HCT116 (cell line): Measurements from ENCODE around the gene NEK6. TPM values are rescaled to one million over a fixed set of nuclear protein-coding genes. Genes with fewer than 3 reads are reported as not detected.

ENCODE experiments used
- ATAC-seq: fragments of 200-7000 bp; cut with Tn5 transposase; 2 replicates; pipeline ENCODE4 v1.9.1; 2020; ENCODE audit warnings: mild to moderate bottlenecking, moderate library complexity
- BruUV-seq: library from RNA; stranded (reverse); fragments of 400-500 nt; replicated peaks from 2 replicates; lab custom pipeline; 2021; lab: Mats Ljungman, UMichigan
- CTCF ChIA-PET: fragments of 300-600 bp; sonication (Branson Sonifier 250); formaldehyde crosslinking; loops from one replicate; lab custom pipeline; 2021; ENCODE audit warnings: antibody characterized with exemption; lab: Charles Lee
- POLR2A ChIA-PET: fragments of 300-600, 350-600 bp; sonication (Branson Sonifier 250); formaldehyde crosslinking; loops from one replicate; lab custom pipeline; 2021; ENCODE audit warnings: antibody characterized with exemption; lab: Charles Lee
- RAD21 ChIA-PET, 2 experiments: fragments of 300-600 bp; sonication (Branson Sonifier 250); formaldehyde crosslinking; loops; one replicate each; lab custom pipeline; 2023; ENCODE audit warnings: low total read pairs in 2 of 2; ENCODE audit not compliant: uncharacterized antibody in 2 of 2, unreplicated experiment in 2 of 2, low non-redundant PET in 1 of 2; lab: Charles Lee
- DNase-seq: peaks from one replicate; pipeline ENCODE4 v3.0.0-alpha.2; 2010; ENCODE audit warnings: low read depth, low spot score
- H2AFZ ChIP-seq: fragments of 200-600 bp; shearing (Covaris generic), sonication (generic); 2 replicates; pipeline ENCODE4 v1.6.1; 2017; ENCODE audit warnings: low read depth, mixed run types, mixed read lengths, antibody characterized with exemption, low read length; ENCODE audit not compliant: poor library complexity, severe bottlenecking
- H3K27ac ChIP-seq: 2 replicates; pipeline ENCODE4 v1.5.1; 2012; ENCODE audit warnings: low read depth, low read length
- H3K27me3 ChIP-seq: fragments of 200-600 bp; sonication (generic); 2 replicates; pipeline ENCODE4 v1.6.1; 2016; ENCODE audit warnings: mixed run types, low read length, mixed read lengths; ENCODE audit not compliant: insufficient read depth
- H3K36me3 ChIP-seq, 2 experiments: fragments of 200-500 bp in 1 of 2; fragments of 200-600 bp in 1 of 2; sonication (Bioruptor generic) in 1 of 2; sonication (generic) in 1 of 2; 2 replicates each; pipeline versions ENCODE4 v1.5.1 to v1.6.1; 2014 to 2016; ENCODE audit warnings: low read length in 2 of 2, inconsistent platforms in 1 of 2, mixed read lengths in 1 of 2, mixed run types in 1 of 2; ENCODE audit not compliant: insufficient read depth in 2 of 2, control insufficient read depth in 1 of 2
- H3K4me1 ChIP-seq, 2 experiments: fragments of 200-600 bp in 1 of 2; sonication (generic) in 1 of 2; 2 replicates each; pipeline versions ENCODE4 v1.5.1 to v1.6.1; 2012 to 2017; ENCODE audit warnings: low read length in 2 of 2, inconsistent platforms in 1 of 2, mild to moderate bottlenecking in 1 of 2, mixed read lengths in 1 of 2, mixed run types in 1 of 2, moderate library complexity in 1 of 2; ENCODE audit not compliant: insufficient read depth in 2 of 2, control insufficient read depth in 1 of 2
- H3K4me2 ChIP-seq: fragments of 200-600 bp; sonication (generic); 2 replicates; pipeline ENCODE4 v1.6.1; 2017; ENCODE audit warnings: mixed run types, low read length, mixed read lengths
- H3K4me3 ChIP-seq, 2 experiments: fragments of 200-600 bp in 1 of 2; sonication (generic) in 1 of 2; replicated peaks in 1 of 2; 2 replicates each; pipeline ENCODE4 v1.5.1; 2011 to 2016; ENCODE audit warnings: low read length in 2 of 2, control low read depth in 1 of 2, low read depth in 1 of 2, mild to moderate bottlenecking in 1 of 2, mixed read lengths in 1 of 2, mixed run types in 1 of 2
- H3K79me2 ChIP-seq: fragments of 200-600 bp; sonication (generic); 2 replicates; pipeline ENCODE4 v1.6.1; 2017; ENCODE audit warnings: mild to moderate bottlenecking, mixed run types, low read length, moderate library complexity, mixed read lengths; ENCODE audit not compliant: insufficient read depth
- H3K9ac ChIP-seq: fragments of 200-600 bp; sonication (generic); 2 replicates; pipeline ENCODE4 v1.6.1; 2016; ENCODE audit warnings: low read length, mixed read lengths
- H3K9me2 ChIP-seq: fragments of 200-600 bp; sonication (generic), shearing (Covaris generic); 2 replicates; pipeline ENCODE4 v1.6.1; 2017; ENCODE audit warnings: mixed run types, mild to moderate bottlenecking, moderate library complexity; ENCODE audit not compliant: insufficient read depth
- H3K9me3 ChIP-seq, 2 experiments: fragments of 200-500 bp in 1 of 2; fragments of 200-600 bp in 1 of 2; sonication (Bioruptor generic) in 1 of 2; sonication (generic) in 1 of 2; 2 replicates each; pipeline ENCODE4 v1.6.1; 2014 to 2017; ENCODE audit warnings: low read length in 2 of 2, mixed read lengths in 2 of 2, inconsistent platforms in 1 of 2, low read depth in 1 of 2, mild to moderate bottlenecking in 1 of 2, mixed run types in 1 of 2, moderate library complexity in 1 of 2; ENCODE audit not compliant: control insufficient read depth in 1 of 2, insufficient read depth in 1 of 2
- H4K20me1 ChIP-seq: fragments of 200-600 bp; sonication (generic), shearing (Covaris generic); 2 replicates; pipeline ENCODE4 v1.6.1; 2017; ENCODE audit warnings: mixed run types, mild to moderate bottlenecking, moderate library complexity; ENCODE audit not compliant: insufficient read depth
- ATF3 ChIP-seq: IDR thresholded peaks from 2 replicates; pipeline ENCODE4 v1.6.1; 2012
- CBX3 ChIP-seq: IDR thresholded peaks from 2 replicates; pipeline ENCODE4 v1.6.1; 2012; ENCODE audit warnings: low read depth
- CEBPB ChIP-seq: IDR thresholded peaks from 2 replicates; pipeline ENCODE4 v1.6.1; 2012; ENCODE audit warnings: low read depth
- ELF1 ChIP-seq: IDR thresholded peaks from 2 replicates; pipeline ENCODE4 v1.6.1; 2012; ENCODE audit warnings: low read depth, borderline replicate concordance
- EZH2 ChIP-seq: fragments of 200-600 bp; sonication (generic); IDR thresholded peaks from 2 replicates; pipeline ENCODE4 v1.6.1; 2017; ENCODE audit warnings: antibody characterized with exemption, mixed run types
- FOSL1 ChIP-seq: IDR thresholded peaks from 2 replicates; pipeline ENCODE4 v1.6.1; 2012; ENCODE audit warnings: low read depth
- JUND ChIP-seq: IDR thresholded peaks from 2 replicates; pipeline ENCODE4 v1.6.1; 2012
- POLR2A ChIP-seq: IDR thresholded peaks from 2 replicates; pipeline ENCODE4 v1.7.0; 2011; ENCODE audit warnings: borderline replicate concordance; ENCODE audit not compliant: insufficient read depth, insufficient read length; ENCODE audit errors: extremely low read depth
- POLR2AphosphoS5 ChIP-seq: IDR thresholded peaks from 2 replicates; pipeline ENCODE4 v1.6.1; 2011; ENCODE audit warnings: mild to moderate bottlenecking, low read depth, low read length, moderate library complexity
- RAD21 ChIP-seq: IDR thresholded peaks from 2 replicates; pipeline ENCODE4 v1.6.1; 2012; ENCODE audit warnings: low read depth, mild to moderate bottlenecking
- REST ChIP-seq: IDR thresholded peaks from 2 replicates; pipeline ENCODE4 v1.6.1; 2012; ENCODE audit warnings: low read depth
- SIN3A ChIP-seq: IDR thresholded peaks from 2 replicates; pipeline ENCODE4 v1.6.1; 2012; ENCODE audit warnings: low read depth
- SP1 ChIP-seq: IDR thresholded peaks from 2 replicates; pipeline ENCODE4 v1.6.1; 2012; ENCODE audit warnings: low read depth
- TCF7L2 ChIP-seq: IDR thresholded peaks from 2 replicates; pipeline ENCODE4 v1.7.0; 2011; ENCODE audit warnings: borderline replicate concordance, inconsistent platforms; ENCODE audit not compliant: insufficient read depth, insufficient read length; ENCODE audit errors: extremely low read depth
- YY1 ChIP-seq: IDR thresholded peaks from 2 replicates; pipeline ENCODE4 v1.6.1; 2011; ENCODE audit warnings: low read length, low read depth, moderate library complexity, mild to moderate bottlenecking; ENCODE audit not compliant: insufficient replicate concordance; ENCODE audit errors: extremely low read depth
- ZFX ChIP-seq: fragments of 450-650 bp; IDR thresholded peaks from 2 replicates; pipeline ENCODE4 v1.6.1; 2017
- ZNF274 ChIP-seq: fragments of 200-500 bp; sonication (Bioruptor generic); IDR thresholded peaks from 2 replicates; pipeline ENCODE4 v1.6.1; 2014; ENCODE audit warnings: mild to moderate bottlenecking, low read depth, low read length, inconsistent platforms
- intact Hi-C: fragments of 100-400 bp; cut with micrococcal nuclease; formaldehyde crosslinking; loops from 2 replicates; pipeline ENCODE4 v1.10.0; 2022
- total RNA-seq: library from RNA; stranded (reverse); gene quantifications from one replicate; pipeline ENCODE4 v1.2.1, GENCODE V29; 2021; ENCODE audit not compliant: unreplicated experiment
- TF ChIP-seq, protein P1 (sequence below): IDR thresholded peaks from 2 replicates; pipeline ENCODE4 v1.6.1; 2012

Gene NEK6
- total RNA-seq, 1 experiment from 2014 or later, result 40.8 TPM

GRCh38 chr9:124327491-124327890, 69.7 kb downstream of the NEK6 start (continued):
- TF ChIP-seq REST (no peak), YY1 (no peak), RAD21 (no peak), ZFX (no peak), POLR2A (no peak)

GRCh38 chr9:124328285-124328684, 70.5 kb downstream of the NEK6 start:
- ChIA-PET RAD21 (no interaction called here), CTCF (no interaction called here)
- no peak for DNase-seq
- no peak for TF ChIP-seq RAD21
- no peak for TF ChIP-seq POLR2AphosphoS5
- no peak for TF ChIP-seq REST
- TF ChIP-seq CEBPB, result no peak
- no peak for TF ChIP-seq TCF7L2
- no peak for TF ChIP-seq SP1
- no peak for TF ChIP-seq JUND
- TF ChIP-seq ZFX, result no peak
- no peak for TF ChIP-seq SIN3A
- TF ChIP-seq POLR2A, result no peak
- TF ChIP-seq EZH2, result no peak
- no peak for TF ChIP-seq ATF3
- no peak for TF ChIP-seq ELF1
- TF ChIP-seq ZNF274, result no peak
- TF ChIP-seq FOSL1, result no peak
- TF ChIP-seq CBX3, result no peak
- TF ChIP-seq, protein P1, sequence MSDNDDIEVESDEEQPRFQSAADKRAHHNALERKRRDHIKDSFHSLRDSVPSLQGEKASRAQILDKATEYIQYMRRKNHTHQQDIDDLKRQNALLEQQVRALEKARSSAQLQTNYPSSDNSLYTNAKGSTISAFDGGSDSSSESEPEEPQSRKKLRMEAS, result no peak
- TF ChIP-seq YY1, result no peak
- TF ChIP-seq, all 23 proteins: peak for 0
- Histone ChIP-seq H3K27me3 (no peaks in the 10 kb centered on the region), H2AFZ (no peak overlapping the region), H3K9me3 (no peaks in the 10 kb centered on the region), H3K9me2 (no peaks in the 10 kb centered on the region), H3K4me3 (no peak overlapping the region), H3K79me2 (no peaks in the 10 kb centered on the region), H3K36me3 (peaks cover 2 to 4% of the 10 kb centered on the region in 2 experiments; a peak in 3 of 4 replicates), H3K27ac (no peak overlapping the region), H3K9ac (no peak overlapping the region), H3K4me1 (no peaks in the 10 kb centered on the region), H4K20me1 (no peaks in the 10 kb centered on the region), H3K4me2 (no peak overlapping the region)
- ATAC-seq, result no peak
- POLR2A ChIA-PET, result no interaction called here
- BruUV-seq, result no TSS peak
- intact Hi-C loops, result no loop called here
